A549 (cell line): ENCODE results near the gene ARHGEF28. TPM values are rescaled to one million over a fixed set of nuclear protein-coding genes. Genes with fewer than 3 reads are reported as not detected.

Experiments
- ATAC-seq, 2 experiments: fragments of 200-7000 bp in 1 of 2; fragments of >200 bp in 1 of 2; cut with Nextera tagmentation in 1 of 2; cut with Tn5 transposase in 1 of 2; 3 replicates each; pipeline versions ENCODE4 v1.8.0 to v1.9.1; 2018 to 2020; ENCODE audit warnings: mild to moderate bottlenecking in 1 of 2, moderate library complexity in 1 of 2
- CTCF ChIA-PET: fragments of 300-600 bp; sonication (Branson Sonifier 250); formaldehyde crosslinking; extraction: SDS; loops from one replicate; lab custom pipeline; 2021; ENCODE audit warnings: antibody characterized with exemption, inconsistent platforms; lab: Yijun Ruan, JAX
- POLR2A ChIA-PET: fragments of 350-600 bp; formaldehyde crosslinking; extraction: SDS; loops from one replicate; lab custom pipeline; 2021; ENCODE audit warnings: antibody characterized with exemption, inconsistent platforms; lab: Yijun Ruan, JAX
- DNase-seq, 2 experiments: peaks; one replicate each; pipeline versions ENCODE4 v3.0.0 to v3.0.0-alpha.2; 2011 to 2016; ENCODE audit warnings: low read depth in 1 of 2, low spot score in 1 of 2
- FAIRE-seq: peaks from 2 replicates; lab custom pipeline; 2011; peaks lifted over from hg19 to GRCh38; lab: Jason Lieb, UNC
- H3K27ac ChIP-seq, 2 experiments: fragments of >200 bp; sonication (Bioruptor Twin); formaldehyde crosslinking; 3 replicates each; pipeline ENCODE4 v1.5.1; 2016 to 2017
- H3K4me1 ChIP-seq: fragments of >200 bp; sonication (Bioruptor Twin); formaldehyde crosslinking; 3 replicates; pipeline ENCODE4 v1.6.1; 2016
- H3K4me2 ChIP-seq: fragments of >200 bp; sonication (Bioruptor Twin); formaldehyde crosslinking; 3 replicates; pipeline ENCODE4 v1.6.1; 2016
- H3K4me3 ChIP-seq: fragments of >200 bp; sonication (Bioruptor Twin); formaldehyde crosslinking; 3 replicates; pipeline ENCODE4 v1.5.1; 2016
- H3K9me3 ChIP-seq: fragments of >200 bp; sonication (Bioruptor Twin); formaldehyde crosslinking; 3 replicates; pipeline ENCODE4 v1.6.1; 2016
- ATOH8 ChIP-seq: fragments of 250-450 bp; sonication (Bioruptor Pico); IDR thresholded peaks from 2 replicates; pipeline ENCODE4 v1.5.0; 2020; ENCODE audit warnings: low read depth, mild to moderate bottlenecking, moderate library complexity
- BCL3 ChIP-seq: fragments of >200 bp; sonication (Bioruptor Twin); formaldehyde crosslinking; IDR thresholded peaks from 3 replicates; pipeline ENCODE4 v1.6.1; 2016
- BHLHE40 ChIP-seq: IDR thresholded peaks from 2 replicates; pipeline ENCODE4 v1.6.1; 2012; ENCODE audit warnings: low read depth, low read length, inconsistent platforms
- CBX8 ChIP-seq: fragments of 200-600 bp; sonication (generic); IDR thresholded peaks from 2 replicates; pipeline ENCODE4 v1.6.1; 2016
- EHF ChIP-seq: fragments of 250-450 bp; sonication (Bioruptor Pico); IDR thresholded peaks from 2 replicates; pipeline ENCODE4 v1.5.0; 2020; ENCODE audit warnings: mild to moderate bottlenecking
- HDAC2 ChIP-seq: fragments of 200-600 bp; sonication (generic); IDR thresholded peaks from 2 replicates; pipeline ENCODE4 v1.6.1; 2016
- HEYL ChIP-seq: fragments of 250-450 bp; sonication (Bioruptor Pico); IDR thresholded peaks from 2 replicates; pipeline ENCODE4 v1.8.0; 2021; ENCODE audit warnings: mild to moderate bottlenecking, moderate library complexity
- HMGXB4 ChIP-seq: fragments of 250-450 bp; sonication (Bioruptor Pico); IDR thresholded peaks from 2 replicates; pipeline ENCODE4 v1.5.0; 2021; ENCODE audit warnings: mild to moderate bottlenecking, moderate library complexity, borderline replicate concordance
- HOXB13 ChIP-seq: fragments of 250-450 bp; sonication (Bioruptor Pico); IDR thresholded peaks from 2 replicates; pipeline ENCODE4 v1.5.0; 2020; ENCODE audit warnings: low read depth, mild to moderate bottlenecking, moderate library complexity
- MAZ ChIP-seq: fragments of 150-350 bp; IDR thresholded peaks from 2 replicates; pipeline ENCODE4 v1.6.1; 2014; ENCODE audit warnings: antibody characterized with exemption, low read depth, low read length, borderline replicate concordance
- NFE2L2 ChIP-seq: fragments of 150-350 bp; conservative IDR thresholded peaks from 2 replicates; pipeline ENCODE4 v1.6.1; 2014; ENCODE audit warnings: low read length
- POLR2A ChIP-seq: IDR thresholded peaks from 2 replicates; pipeline ENCODE4 v1.6.1; 2012; ENCODE audit warnings: mild to moderate bottlenecking, low read length
- RAD21 ChIP-seq, 2 experiments: fragments of >200 bp in 1 of 2; sonication (Bioruptor Twin) in 1 of 2; formaldehyde crosslinking in 1 of 2; IDR thresholded peaks in 1 of 2; conservative IDR thresholded peaks in 1 of 2; 2 replicates in 1 of 2; 3 replicates in 1 of 2; pipeline ENCODE4 v1.6.1; 2012 to 2018; ENCODE audit warnings: inconsistent platforms in 1 of 2
- RARB ChIP-seq: fragments of 250-450 bp; sonication (Bioruptor Pico); IDR thresholded peaks from 2 replicates; pipeline ENCODE4 v1.8.0; 2021; ENCODE audit warnings: mild to moderate bottlenecking, moderate library complexity
- RCOR1 ChIP-seq: fragments of 150-350 bp; IDR thresholded peaks from 2 replicates; pipeline ENCODE4 v1.6.1; 2014; ENCODE audit warnings: antibody characterized with exemption, low read length, low read depth
- RFX5 ChIP-seq: fragments of 450-650 bp; IDR thresholded peaks from 2 replicates; pipeline ENCODE4 v1.7.1; 2014; ENCODE audit warnings: antibody characterized with exemption, mild to moderate bottlenecking, moderate library complexity
- RNF2 ChIP-seq: fragments of 200-600 bp; sonication (generic); IDR thresholded peaks from 2 replicates; pipeline ENCODE4 v1.6.1; 2016; ENCODE audit warnings: low read depth, mild to moderate bottlenecking, antibody characterized with exemption, moderate library complexity, borderline replicate concordance
- SMC3 ChIP-seq: fragments of >200 bp; sonication (Bioruptor Twin); formaldehyde crosslinking; IDR thresholded peaks from 3 replicates; pipeline ENCODE4 v1.6.1; 2018; ENCODE audit warnings: inconsistent platforms
- TFCP2L1 ChIP-seq: fragments of 250-450 bp; sonication (Bioruptor Pico); IDR thresholded peaks from 2 replicates; pipeline ENCODE4 v1.5.0; 2021; ENCODE audit warnings: mild to moderate bottlenecking
- TP53 ChIP-seq: fragments of 250-450 bp; sonication (Bioruptor Pico); IDR thresholded peaks from 2 replicates; pipeline ENCODE4 v1.5.0; 2021; ENCODE audit warnings: mild to moderate bottlenecking, moderate library complexity
- ZC3H11A ChIP-seq: fragments of 450-650 bp; IDR thresholded peaks from 2 replicates; pipeline ENCODE4 v1.6.1; 2014; ENCODE audit warnings: antibody characterized with exemption, mild to moderate bottlenecking
- ZFP36 ChIP-seq: fragments of 450-650 bp; IDR thresholded peaks from 2 replicates; pipeline ENCODE4 v1.6.1; 2014; ENCODE audit warnings: borderline replicate concordance; ENCODE audit not compliant: partially characterized antibody
- ZNF302 ChIP-seq: fragments of 250-450 bp; sonication (Bioruptor Pico); IDR thresholded peaks from 2 replicates; pipeline ENCODE4 v1.9.0; 2021; ENCODE audit warnings: inconsistent platforms, mild to moderate bottlenecking, moderate library complexity
- ZSCAN20 ChIP-seq: fragments of 250-450 bp; sonication (Bioruptor Pico); IDR thresholded peaks from 2 replicates; pipeline ENCODE4 v1.8.0; 2022; ENCODE audit warnings: mild to moderate bottlenecking, moderate library complexity
- WGBS: methylation state at CpG from one replicate; pipeline ENCODE4 v1.1.6; 2017; ENCODE audit errors: missing lambda C conversion rate; 5-methylcytosine and 5-hydroxymethylcytosine counted together
- polyA plus RNA-seq, 4 experiments: library from polyadenylated mRNA; depleted of rRNA in 3 of 4; stranded (reverse); fragments of >200 nt; fragmentation: RNase III in 1 of 4; extraction: RNeasy Plus Mini Kit Qiagen cat#74134 plus additional on column Dnase treatment in 1 of 4; gene quantifications; 2 replicates in 3 of 4; 3 replicates in 1 of 4; pipeline ENCODE4 v1.2.3, GENCODE V29; 2011 to 2017
- TF ChIP-seq, protein P1 (sequence below): fragments of 150-350 bp; IDR thresholded peaks from 2 replicates; pipeline ENCODE4 v1.6.1; 2014; ENCODE audit warnings: low read depth, mild to moderate bottlenecking, low read length
- TF ChIP-seq, protein P2 (sequence below): fragments of 200-600 bp; sonication (generic); IDR thresholded peaks from 2 replicates; pipeline ENCODE4 v1.6.1; 2016; ENCODE audit warnings: antibody characterized with exemption, mild to moderate bottlenecking, moderate library complexity

Gene ARHGEF28
- polyA plus RNA-seq, 2 of the 4 experiments (the other 2 are of a cell fraction), result 17.0 to 22.3 TPM

DNA sequence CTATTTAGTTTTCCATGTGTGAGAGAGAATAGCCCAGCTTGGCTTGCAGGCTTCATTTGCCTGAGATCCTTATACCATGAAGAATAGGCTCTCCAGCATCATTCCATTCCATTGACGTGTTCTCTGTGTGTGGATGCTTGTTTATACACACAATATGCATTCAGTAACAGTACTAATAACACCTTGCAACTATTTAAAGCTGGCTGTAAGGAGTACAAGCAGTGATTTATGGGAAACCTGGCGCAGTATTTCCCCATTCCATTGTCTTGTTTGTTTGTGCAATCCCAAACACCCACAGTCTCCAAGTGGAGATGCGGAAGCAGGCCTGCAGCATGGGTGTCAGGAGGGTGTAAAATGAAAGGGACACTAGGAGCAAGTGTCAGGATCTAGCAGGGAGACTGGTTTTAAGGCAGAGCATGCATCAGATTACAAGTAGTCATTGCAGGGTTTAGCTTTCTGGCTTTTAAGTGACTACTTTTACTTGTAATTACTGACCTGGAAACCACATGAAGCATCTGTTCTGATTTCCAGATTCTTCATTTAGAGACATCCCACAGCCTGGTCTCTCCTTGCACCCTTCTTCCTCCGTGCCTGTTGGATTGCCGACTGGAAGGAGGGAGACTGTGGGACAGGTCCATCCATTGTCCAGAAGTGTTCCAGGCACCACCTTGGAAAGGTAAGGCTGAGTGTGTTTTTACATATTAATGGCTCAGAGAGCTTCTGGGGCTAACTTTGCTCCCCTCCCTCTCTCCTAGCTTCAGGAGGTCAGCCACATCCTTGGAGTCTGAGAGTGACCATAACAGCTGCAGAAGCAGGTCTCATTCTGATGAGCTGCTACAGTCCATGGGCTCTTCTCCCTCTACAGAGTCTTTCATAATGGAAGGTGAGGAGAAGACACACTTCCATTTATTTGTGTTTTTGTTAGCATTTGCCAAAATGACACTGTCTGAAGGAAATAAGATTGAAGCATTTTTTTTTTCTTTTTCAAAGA, 241.6 kb downstream of the ARHGEF28 start:
- H3K27ac ChIP-seq, result no peak overlapping the region
- H3K9me3 ChIP-seq, result no peaks in the 10 kb centered on the region
- no peak overlapping the region for H3K4me2 ChIP-seq
- TF ChIP-seq NFE2L2 (no peak), BCL3 (no peak), ZNF302 (CRISPR knock-in tag) (no peak), RARB (no peak), RAD21 (conservative IDR thresholded peaks at IDR 0.05 in 1 of 2, IDR thresholded peaks at IDR 0.05 in 1 of 2) (no peak), ZC3H11A (no peak), RNF2 (no peak), EHF (no peak), BHLHE40 (no peak), RFX5 (no peak), CBX8 (no peak), SMC3 (no peak), TP53 (CRISPR knock-in tag) (no peak), HOXB13 (CRISPR knock-in tag) (no peak), ZFP36 (no peak), MAZ (no peak), RCOR1 (no peak), ZSCAN20 (CRISPR knock-in tag) (no peak)
- TF ChIP-seq, protein P1, sequence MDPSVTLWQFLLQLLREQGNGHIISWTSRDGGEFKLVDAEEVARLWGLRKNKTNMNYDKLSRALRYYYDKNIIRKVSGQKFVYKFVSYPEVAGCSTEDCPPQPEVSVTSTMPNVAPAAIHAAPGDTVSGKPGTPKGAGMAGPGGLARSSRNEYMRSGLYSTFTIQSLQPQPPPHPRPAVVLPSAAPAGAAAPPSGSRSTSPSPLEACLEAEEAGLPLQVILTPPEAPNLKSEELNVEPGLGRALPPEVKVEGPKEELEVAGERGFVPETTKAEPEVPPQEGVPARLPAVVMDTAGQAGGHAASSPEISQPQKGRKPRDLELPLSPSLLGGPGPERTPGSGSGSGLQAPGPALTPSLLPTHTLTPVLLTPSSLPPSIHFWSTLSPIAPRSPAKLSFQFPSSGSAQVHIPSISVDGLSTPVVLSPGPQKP, result no peak
- TF ChIP-seq, protein P2, sequence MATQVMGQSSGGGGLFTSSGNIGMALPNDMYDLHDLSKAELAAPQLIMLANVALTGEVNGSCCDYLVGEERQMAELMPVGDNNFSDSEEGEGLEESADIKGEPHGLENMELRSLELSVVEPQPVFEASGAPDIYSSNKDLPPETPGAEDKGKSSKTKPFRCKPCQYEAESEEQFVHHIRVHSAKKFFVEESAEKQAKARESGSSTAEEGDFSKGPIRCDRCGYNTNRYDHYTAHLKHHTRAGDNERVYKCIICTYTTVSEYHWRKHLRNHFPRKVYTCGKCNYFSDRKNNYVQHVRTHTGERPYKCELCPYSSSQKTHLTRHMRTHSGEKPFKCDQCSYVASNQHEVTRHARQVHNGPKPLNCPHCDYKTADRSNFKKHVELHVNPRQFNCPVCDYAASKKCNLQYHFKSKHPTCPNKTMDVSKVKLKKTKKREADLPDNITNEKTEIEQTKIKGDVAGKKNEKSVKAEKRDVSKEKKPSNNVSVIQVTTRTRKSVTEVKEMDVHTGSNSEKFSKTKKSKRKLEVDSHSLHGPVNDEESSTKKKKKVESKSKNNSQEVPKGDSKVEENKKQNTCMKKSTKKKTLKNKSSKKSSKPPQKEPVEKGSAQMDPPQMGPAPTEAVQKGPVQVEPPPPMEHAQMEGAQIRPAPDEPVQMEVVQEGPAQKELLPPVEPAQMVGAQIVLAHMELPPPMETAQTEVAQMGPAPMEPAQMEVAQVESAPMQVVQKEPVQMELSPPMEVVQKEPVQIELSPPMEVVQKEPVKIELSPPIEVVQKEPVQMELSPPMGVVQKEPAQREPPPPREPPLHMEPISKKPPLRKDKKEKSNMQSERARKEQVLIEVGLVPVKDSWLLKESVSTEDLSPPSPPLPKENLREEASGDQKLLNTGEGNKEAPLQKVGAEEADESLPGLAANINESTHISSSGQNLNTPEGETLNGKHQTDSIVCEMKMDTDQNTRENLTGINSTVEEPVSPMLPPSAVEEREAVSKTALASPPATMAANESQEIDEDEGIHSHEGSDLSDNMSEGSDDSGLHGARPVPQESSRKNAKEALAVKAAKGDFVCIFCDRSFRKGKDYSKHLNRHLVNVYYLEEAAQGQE, result no peak
- TF ChIP-seq, all 56 proteins: peak for 0
- ATAC-seq (peak in 1 of 2 experiments; percentile 45; a peak in 3 of 6 replicates), FAIRE-seq (peak; percentile 51), DNase-seq (peak in 1 of 2 experiments; percentile 6)
- ChIA-PET CTCF (interaction anchor here (0.9 to 1.5 kb wide), 4 partner anchors 12 to 75 kb away, joined by 3 read pairs; no protein-coding TSS in a partner anchor), POLR2A (no interaction called here)
- no peaks in the 10 kb centered on the region for H3K4me1 ChIP-seq
- no peak overlapping the region for H3K4me3 ChIP-seq
- WGBS, result 91% methylated on average over 5 of the region's 5 CpGs

DNA sequence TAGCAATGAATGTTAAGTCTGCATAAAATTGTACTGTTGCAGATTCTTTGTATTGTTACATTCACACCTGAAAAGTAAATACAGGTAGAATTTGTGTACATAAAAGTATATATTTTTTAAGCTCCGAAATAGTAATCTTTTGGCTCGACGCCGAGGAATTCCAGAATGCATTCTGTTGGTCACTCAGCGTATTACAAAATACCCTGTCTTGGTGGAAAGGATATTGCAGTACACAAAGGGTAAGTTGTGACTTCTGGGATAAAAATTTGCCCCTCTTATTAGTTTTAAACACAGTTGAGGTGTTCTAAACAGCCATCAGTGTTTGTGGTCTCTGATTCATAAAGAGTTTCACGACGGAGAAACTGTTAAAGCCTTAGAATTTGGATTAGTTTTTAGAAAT, 257.6 kb downstream of the ARHGEF28 start:
- H3K4me3 ChIP-seq, result no peak overlapping the region
- no peaks in the 10 kb centered on the region for H3K9me3 ChIP-seq
- FAIRE-seq (no peak), DNase-seq (no peak), ATAC-seq (no peak)
- POLR2A ChIA-PET, result no interaction called here
- H3K4me2 ChIP-seq, result no peak overlapping the region
- no peaks in the 10 kb centered on the region for H3K4me1 ChIP-seq
- CTCF ChIA-PET, result interaction anchor here (1.2 kb wide), 2 partner anchors 18 to 19 kb away, joined by 3 read pairs; no protein-coding TSS in a partner anchor
- WGBS, result 88% methylated on average over 7 of the region's 7 CpGs
- H3K27ac ChIP-seq, result no peak overlapping the region
- no peak for TF ChIP-seq HEYL (CRISPR knock-in tag)
- no peak for TF ChIP-seq TFCP2L1 (CRISPR knock-in tag)
- TF ChIP-seq HDAC2, result no peak
- TF ChIP-seq RNF2, result no peak
- TF ChIP-seq ATOH8 (CRISPR knock-in tag), result no peak
- TF ChIP-seq HMGXB4 (CRISPR knock-in tag), result no peak
- TF ChIP-seq CBX8, result no peak
- TF ChIP-seq POLR2A, result no peak
- no peak for TF ChIP-seq HOXB13 (CRISPR knock-in tag)
- TF ChIP-seq SMC3, result no peak
- no peak for TF ChIP-seq BCL3
- no peak for TF ChIP-seq ZNF302 (CRISPR knock-in tag)
